Adrenal gland (tissue), 5 donors: ENCODE results near the gene OSBPL7.

ENCODE experiments used
- POLR2A ChIP-seq, 2 donors: fragments of 450-650 bp; IDR thresholded peaks; one replicate each; pipeline ENCODE4 v1.6.1; 2017; ENCODE audit warnings: antibody characterized with exemption in 2 of 2, mild to moderate bottlenecking in 2 of 2, moderate library complexity in 1 of 2
- TF ChIP-seq, protein P1 (sequence below), 6 experiments: fragments of 450-650 bp in 4 of 6; fragments of 200-600 bp in 2 of 6; sonication (generic) in 1 of 6; IDR thresholded peaks; 1 replicate in 5 of 6; 2 replicates in 1 of 6; pipeline versions ENCODE4 v1.5.1 to v1.8.0; 2016 to 2021; ENCODE audit warnings: antibody characterized with exemption in 6 of 6, mild to moderate bottlenecking in 2 of 6, moderate library complexity in 1 of 6
- donor health status: DM: no; HTN: no; CAD: no.

DNA sequence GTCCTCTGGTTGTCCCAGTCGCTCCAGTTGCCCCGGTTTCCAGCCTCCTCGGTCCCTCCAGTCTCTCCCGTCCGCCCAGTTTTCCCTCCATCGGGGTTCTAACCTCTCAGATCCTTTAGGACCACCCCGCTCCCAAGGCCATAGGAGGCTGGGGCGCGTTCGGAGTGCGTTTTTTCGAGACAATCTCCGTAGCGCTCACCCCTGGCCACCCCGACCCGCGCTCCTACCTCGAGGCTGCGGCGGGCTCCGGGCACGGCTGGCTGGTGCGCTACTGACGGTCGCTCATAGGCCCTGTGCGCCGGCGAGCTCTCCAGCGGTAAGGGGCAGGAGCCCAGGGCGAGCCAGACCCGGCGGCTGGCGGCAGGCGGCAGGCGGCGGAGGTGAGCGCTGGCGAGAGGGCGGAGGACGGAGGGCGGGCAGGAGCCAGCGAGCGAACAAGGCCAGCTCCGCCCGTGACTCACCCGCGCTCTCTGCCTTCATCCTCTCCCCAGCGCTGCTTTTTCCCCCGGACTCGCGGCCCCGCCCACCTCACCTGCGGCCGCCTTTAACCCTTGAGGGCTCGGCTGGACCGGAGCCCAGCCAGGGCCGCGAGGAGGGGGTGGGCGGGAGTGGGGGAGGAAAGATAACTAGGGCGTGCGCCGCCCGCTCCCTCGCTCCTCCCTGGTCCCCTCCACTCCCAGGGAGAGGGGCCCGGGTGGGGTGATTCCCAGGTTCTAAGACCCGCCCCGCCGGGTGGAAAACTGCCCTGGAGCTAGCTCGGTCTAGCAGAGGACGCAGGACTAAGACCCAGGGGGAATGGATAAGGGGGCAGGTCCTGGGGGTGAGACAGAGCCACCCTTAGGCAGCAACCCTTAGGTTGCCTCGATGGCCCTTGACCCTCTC, 29.3 kb upstream of the OSBPL7 start, which contains the start of gene SP6:
- TF ChIP-seq, protein P1, sequence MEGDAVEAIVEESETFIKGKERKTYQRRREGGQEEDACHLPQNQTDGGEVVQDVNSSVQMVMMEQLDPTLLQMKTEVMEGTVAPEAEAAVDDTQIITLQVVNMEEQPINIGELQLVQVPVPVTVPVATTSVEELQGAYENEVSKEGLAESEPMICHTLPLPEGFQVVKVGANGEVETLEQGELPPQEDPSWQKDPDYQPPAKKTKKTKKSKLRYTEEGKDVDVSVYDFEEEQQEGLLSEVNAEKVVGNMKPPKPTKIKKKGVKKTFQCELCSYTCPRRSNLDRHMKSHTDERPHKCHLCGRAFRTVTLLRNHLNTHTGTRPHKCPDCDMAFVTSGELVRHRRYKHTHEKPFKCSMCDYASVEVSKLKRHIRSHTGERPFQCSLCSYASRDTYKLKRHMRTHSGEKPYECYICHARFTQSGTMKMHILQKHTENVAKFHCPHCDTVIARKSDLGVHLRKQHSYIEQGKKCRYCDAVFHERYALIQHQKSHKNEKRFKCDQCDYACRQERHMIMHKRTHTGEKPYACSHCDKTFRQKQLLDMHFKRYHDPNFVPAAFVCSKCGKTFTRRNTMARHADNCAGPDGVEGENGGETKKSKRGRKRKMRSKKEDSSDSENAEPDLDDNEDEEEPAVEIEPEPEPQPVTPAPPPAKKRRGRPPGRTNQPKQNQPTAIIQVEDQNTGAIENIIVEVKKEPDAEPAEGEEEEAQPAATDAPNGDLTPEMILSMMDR (IDR thresholded peaks at IDR 0.05) = peak in 3 of 6 experiments; percentile 14 to 27 (median 23)
- TF ChIP-seq POLR2A (IDR thresholded peaks at IDR 0.05) = no peak
